GM23248 (cell line): ENCODE measurements around the gene TLL2.

Experiments used
- EZH2 ChIP-seq: fragments of 200-600 bp; sonication (generic); IDR thresholded peaks from 2 replicates; pipeline ENCODE4 v1.6.1; 2018; ENCODE audit warnings: antibody characterized with exemption, mild to moderate bottlenecking; ENCODE audit not compliant: insufficient read depth, poor library complexity, severe bottlenecking
- EZH2phosphoT487 ChIP-seq: fragments of 200-600 bp; sonication (generic); IDR thresholded peaks from 2 replicates; pipeline ENCODE4 v1.6.1; 2018; ENCODE audit warnings: antibody characterized with exemption, moderate library complexity, mild to moderate bottlenecking, low read depth; ENCODE audit not compliant: insufficient read depth

GRCh38 chr10:96532523-96532922 lies 18.8 kb upstream of the TLL2 start:
- TF ChIP-seq EZH2, result no peak
- no peak for TF ChIP-seq EZH2phosphoT487
